SK-N-SH (cell line): ENCODE data around the gene CDK5RAP2. TPM values are rescaled to one million over a fixed set of nuclear protein-coding genes. Genes with fewer than 3 reads are reported as not detected.

Experiments used
- CTCF ChIA-PET: fragments of 300-600, 350-600 bp; formaldehyde crosslinking; extraction: SDS; loops from one replicate; lab custom pipeline; 2021; lab: Yijun Ruan, JAX
- POLR2A ChIA-PET: fragments of 350-600 bp; sonication (Branson Sonifier 250); formaldehyde crosslinking; extraction: SDS; loops from one replicate; lab custom pipeline; 2020; ENCODE audit warnings: antibody characterized with exemption, inconsistent platforms; lab: Yijun Ruan, JAX
- DNase-seq: peaks from one replicate; pipeline ENCODE4 v3.0.0; 2012
- H2AFZ ChIP-seq: fragments of 200-600 bp; sonication (generic); 2 replicates; pipeline ENCODE4 v1.8.1; 2016; ENCODE audit warnings: antibody characterized with exemption, mild to moderate bottlenecking, low read depth
- H3F3A ChIP-seq: fragments of 200-600 bp; sonication (generic); replicated peaks from 2 replicates; pipeline ENCODE3; 2016; ENCODE audit warnings: antibody characterized with exemption, mild to moderate bottlenecking; ENCODE audit not compliant: insufficient read depth
- H3K27ac ChIP-seq, 2 experiments: fragments of 200-500 bp in 1 of 2; fragments of 200-600 bp in 1 of 2; sonication (Bioruptor generic) in 1 of 2; sonication (generic), shearing (Covaris generic) in 1 of 2; 2 replicates each; pipeline versions ENCODE4 v1.5.1 to v1.6.1; 2014 to 2016; ENCODE audit warnings: low read depth in 2 of 2, inconsistent platforms in 1 of 2, low read length in 1 of 2, mild to moderate bottlenecking in 1 of 2, mixed read lengths in 1 of 2
- H3K27me3 ChIP-seq: fragments of 200-600 bp; sonication (generic), shearing (Covaris generic); 2 replicates; pipeline ENCODE4 v1.6.1; 2016; ENCODE audit warnings: mixed run types; ENCODE audit not compliant: insufficient read depth
- H3K36me3 ChIP-seq, 2 experiments: fragments of 200-500 bp in 1 of 2; fragments of 200-600 bp in 1 of 2; sonication (Bioruptor generic) in 1 of 2; sonication (generic) in 1 of 2; replicated peaks in 1 of 2; 2 replicates each; pipeline versions ENCODE3 to v1.5.1; 2014 to 2016; ENCODE audit warnings: low read length in 1 of 2, mild to moderate bottlenecking in 1 of 2; ENCODE audit not compliant: insufficient read depth in 2 of 2, control insufficient read depth in 1 of 2
- H3K4me1 ChIP-seq, 2 experiments: fragments of 200-500 bp in 1 of 2; fragments of 200-600 bp in 1 of 2; sonication (Bioruptor generic) in 1 of 2; sonication (generic), shearing (Covaris generic) in 1 of 2; 2 replicates each; pipeline versions ENCODE4 v1.5.1 to v1.6.1; 2014 to 2016; ENCODE audit warnings: low read depth in 1 of 2, low read length in 1 of 2, mixed run types in 1 of 2; ENCODE audit not compliant: insufficient read depth in 2 of 2, control insufficient read depth in 1 of 2
- H3K4me2 ChIP-seq: fragments of 200-600 bp; sonication (generic), shearing (Covaris generic); 2 replicates; pipeline ENCODE4 v1.6.1; 2017; ENCODE audit warnings: mixed run types
- H3K4me3 ChIP-seq, 2 experiments: fragments of 200-500 bp in 1 of 2; fragments of 200-600 bp in 1 of 2; sonication (Bioruptor generic) in 1 of 2; sonication (generic), shearing (Covaris generic) in 1 of 2; 2 replicates each; pipeline versions ENCODE4 v1.5.1 to v1.8.1; 2014 to 2016; ENCODE audit warnings: low read depth in 2 of 2, inconsistent platforms in 1 of 2, low read length in 1 of 2, mild to moderate bottlenecking in 1 of 2, mixed read lengths in 1 of 2, moderate library complexity in 1 of 2
- H3K79me2 ChIP-seq: fragments of 200-600 bp; sonication (generic); 2 replicates; pipeline ENCODE4 v1.8.1; 2017; ENCODE audit warnings: mild to moderate bottlenecking; ENCODE audit not compliant: insufficient read depth
- H3K9ac ChIP-seq: fragments of 200-600 bp; sonication (generic); 2 replicates; pipeline ENCODE4 v1.6.1; 2017; ENCODE audit warnings: mixed run types
- H3K9me2 ChIP-seq: fragments of 200-600 bp; sonication (generic); 2 replicates; pipeline ENCODE4 v1.6.1; 2017; ENCODE audit warnings: mixed run types
- H3K9me3 ChIP-seq: fragments of 200-600 bp; sonication (generic); 2 replicates; pipeline ENCODE4 v1.6.1; 2017; ENCODE audit warnings: mixed run types, mild to moderate bottlenecking, moderate library complexity
- H4K20me1 ChIP-seq: fragments of 200-600 bp; sonication (generic); 2 replicates; pipeline ENCODE4 v1.6.1; 2017; ENCODE audit warnings: mild to moderate bottlenecking, mixed run types; ENCODE audit not compliant: insufficient read depth
- CHD2 ChIP-seq: fragments of 150-350 bp; IDR thresholded peaks from 2 replicates; pipeline ENCODE4 v1.6.1; 2018; ENCODE audit warnings: low read length; ENCODE audit not compliant: partially characterized antibody
- ELF1 ChIP-seq: IDR thresholded peaks from 2 replicates; pipeline ENCODE4 v1.4.0; 2012
- EP300 ChIP-seq, 2 experiments: IDR thresholded peaks; 2 replicates each; pipeline versions ENCODE4 v1.4.0 to v1.6.1; 2012; ENCODE audit warnings: borderline replicate concordance in 1 of 2, low read depth in 1 of 2, low read length in 1 of 2
- EZH2phosphoT487 ChIP-seq: fragments of 200-600 bp; sonication (generic); IDR thresholded peaks from 2 replicates; pipeline ENCODE4 v1.6.1; 2017; ENCODE audit warnings: low read depth, mixed run types, mild to moderate bottlenecking, antibody characterized with exemption, moderate library complexity, borderline replicate concordance
- FOSL2 ChIP-seq: IDR thresholded peaks from 2 replicates; pipeline ENCODE4 v1.4.0; 2012; ENCODE audit warnings: low read depth, mild to moderate bottlenecking, moderate library complexity, borderline replicate concordance
- FOXM1 ChIP-seq: IDR thresholded peaks from 2 replicates; pipeline ENCODE4 v1.4.0; 2012; ENCODE audit warnings: low read depth, mild to moderate bottlenecking
- GABPA ChIP-seq: IDR thresholded peaks from 2 replicates; pipeline ENCODE4 v1.4.0; 2012; ENCODE audit warnings: low read depth, mild to moderate bottlenecking
- GATA2 ChIP-seq: sonication (generic); formaldehyde crosslinking; IDR thresholded peaks from 2 replicates; pipeline ENCODE4 v1.5.0; 2020; ENCODE audit warnings: mild to moderate bottlenecking, missing genetic modification reagents
- NRF1 ChIP-seq: IDR thresholded peaks from 2 replicates; pipeline ENCODE4 v1.6.1; 2012; ENCODE audit warnings: low read depth, mild to moderate bottlenecking, low read length
- RXRA ChIP-seq: IDR thresholded peaks from 2 replicates; pipeline ENCODE4 v1.4.0; 2012; ENCODE audit warnings: low read depth, mild to moderate bottlenecking, borderline replicate concordance
- SIN3A ChIP-seq: IDR thresholded peaks from 2 replicates; pipeline ENCODE4 v1.6.1; 2012; ENCODE audit warnings: low read depth, mild to moderate bottlenecking, low read length, moderate library complexity, borderline replicate concordance
- TCF12 ChIP-seq: IDR thresholded peaks from 2 replicates; pipeline ENCODE4 v1.4.0; 2012
- TEAD4 ChIP-seq: IDR thresholded peaks from 2 replicates; pipeline ENCODE4 v1.4.0; 2012; ENCODE audit warnings: mild to moderate bottlenecking, borderline replicate concordance; ENCODE audit not compliant: insufficient read depth
- WGBS: methylation state at CpG from one replicate; pipeline ENCODE4 v1.1.6; 2017; ENCODE audit warnings: low lambda C conversion rate; 5-methylcytosine and 5-hydroxymethylcytosine counted together
- polyA plus RNA-seq, 3 experiments: library from polyadenylated mRNA; depleted of rRNA; stranded (reverse); fragments of >200 nt; gene quantifications; 2 replicates each; pipeline ENCODE4 v1.2.3, GENCODE V29; 2012
- TF ChIP-seq, protein P1 (sequence below): IDR thresholded peaks from 2 replicates; pipeline ENCODE4 v1.4.0; 2012; ENCODE audit warnings: low read depth, borderline replicate concordance
- TF ChIP-seq, protein P2 (sequence below): IDR thresholded peaks from 2 replicates; pipeline ENCODE4 v1.4.0; 2012; ENCODE audit warnings: low read depth
- TF ChIP-seq, protein P3 (sequence below): fragments of 150-350 bp; IDR thresholded peaks from 2 replicates; pipeline ENCODE4 v1.6.1; 2016; ENCODE audit warnings: mild to moderate bottlenecking, low read depth, low read length
- TF ChIP-seq, protein P4 (sequence below): IDR thresholded peaks from 2 replicates; pipeline ENCODE4 v1.4.0; 2012; ENCODE audit warnings: low read depth, borderline replicate concordance
- TF ChIP-seq, protein P5 (sequence below): fragments of 200-600 bp; sonication (generic); IDR thresholded peaks from 2 replicates; pipeline ENCODE4 v1.6.1; 2017; ENCODE audit warnings: antibody characterized with exemption, mild to moderate bottlenecking, moderate library complexity
- TF ChIP-seq, protein P6 (sequence below): IDR thresholded peaks from 2 replicates; pipeline ENCODE4; 2012

CDK5RAP2 gene
- polyA plus RNA-seq, 1 of the 3 experiments (the other 2 are of a cell fraction), result 20.7 TPM

DNA sequence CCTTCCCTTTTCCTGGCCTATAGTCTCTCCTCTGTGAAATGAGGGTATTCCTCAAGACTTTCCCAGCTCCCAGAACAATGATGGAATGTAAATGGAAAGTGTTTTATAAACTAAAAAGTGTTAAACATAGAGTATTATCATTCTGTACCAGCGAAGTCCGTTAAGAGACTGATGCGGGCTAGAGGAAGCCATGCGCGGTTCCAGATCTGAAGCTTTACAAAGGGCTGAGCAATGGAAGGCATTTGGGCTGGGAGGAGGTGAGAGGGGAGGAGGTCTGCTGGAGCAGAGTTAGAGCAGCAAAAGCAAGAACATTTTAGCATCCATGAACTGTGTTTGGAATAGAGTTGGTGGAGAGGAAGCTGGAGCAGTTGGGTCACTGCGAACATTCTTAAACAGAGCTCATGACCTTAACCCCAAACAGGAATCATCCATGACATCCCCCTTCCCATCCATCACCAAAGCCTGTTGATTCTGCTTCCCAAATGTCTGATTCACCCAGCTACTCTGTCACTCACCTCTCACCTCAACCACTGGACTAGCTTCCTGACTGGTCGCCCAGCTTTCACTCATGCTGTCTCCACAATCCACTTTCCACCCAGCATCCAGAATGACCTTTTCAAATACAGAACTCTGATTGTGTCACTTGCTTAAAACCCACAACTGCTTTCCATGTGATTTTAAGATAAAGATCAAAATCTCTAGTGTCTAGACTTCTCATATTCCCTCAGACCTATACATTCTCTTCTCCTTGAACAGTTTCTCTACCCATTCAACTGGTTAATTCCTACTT lies 37.1 kb downstream of the CDK5RAP2 start:
- no peak overlapping the region for H3K4me3 ChIP-seq
- H3K27me3 ChIP-seq, result no peaks in the 10 kb centered on the region
- CTCF ChIA-PET, result interaction anchor here (0.9 to 1.3 kb wide), 3 partner anchors 9 to 12 kb away, joined by 3 to 4 read pairs (median 3); no protein-coding TSS in a partner anchor

More for the DNA sequence above, 37.1 kb downstream of the CDK5RAP2 start:
- no peaks in the 10 kb centered on the region for H4K20me1 ChIP-seq
- no peak overlapping the region for H3K9ac ChIP-seq
- H3K36me3 ChIP-seq, result peaks cover 9 to 56% of the 10 kb centered on the region in 2 experiments
- TF ChIP-seq GATA2 (CRISPR knock-in tag), result no peak
- TF ChIP-seq, protein P1, sequence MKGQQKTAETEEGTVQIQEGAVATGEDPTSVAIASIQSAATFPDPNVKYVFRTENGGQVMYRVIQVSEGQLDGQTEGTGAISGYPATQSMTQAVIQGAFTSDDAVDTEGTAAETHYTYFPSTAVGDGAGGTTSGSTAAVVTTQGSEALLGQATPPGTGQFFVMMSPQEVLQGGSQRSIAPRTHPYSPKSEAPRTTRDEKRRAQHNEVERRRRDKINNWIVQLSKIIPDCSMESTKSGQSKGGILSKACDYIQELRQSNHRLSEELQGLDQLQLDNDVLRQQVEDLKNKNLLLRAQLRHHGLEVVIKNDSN, result no peak
- TF ChIP-seq RXRA, result no peak
- TF ChIP-seq NRF1, result no peak
- TF ChIP-seq ELF1, result no peak
- TF ChIP-seq CHD2, result no peak
- TF ChIP-seq GABPA, result no peak
- TF ChIP-seq, protein P2, sequence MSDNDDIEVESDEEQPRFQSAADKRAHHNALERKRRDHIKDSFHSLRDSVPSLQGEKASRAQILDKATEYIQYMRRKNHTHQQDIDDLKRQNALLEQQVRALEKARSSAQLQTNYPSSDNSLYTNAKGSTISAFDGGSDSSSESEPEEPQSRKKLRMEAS, result no peak
- no peak for TF ChIP-seq EP300 (IDR thresholded peaks at IDR 0.05; ENCODE audit: borderline replicate concordance in 1 of 2, low read depth in 1 of 2, low read length in 1 of 2)
- no peak for TF ChIP-seq TEAD4
- TF ChIP-seq, protein P3, sequence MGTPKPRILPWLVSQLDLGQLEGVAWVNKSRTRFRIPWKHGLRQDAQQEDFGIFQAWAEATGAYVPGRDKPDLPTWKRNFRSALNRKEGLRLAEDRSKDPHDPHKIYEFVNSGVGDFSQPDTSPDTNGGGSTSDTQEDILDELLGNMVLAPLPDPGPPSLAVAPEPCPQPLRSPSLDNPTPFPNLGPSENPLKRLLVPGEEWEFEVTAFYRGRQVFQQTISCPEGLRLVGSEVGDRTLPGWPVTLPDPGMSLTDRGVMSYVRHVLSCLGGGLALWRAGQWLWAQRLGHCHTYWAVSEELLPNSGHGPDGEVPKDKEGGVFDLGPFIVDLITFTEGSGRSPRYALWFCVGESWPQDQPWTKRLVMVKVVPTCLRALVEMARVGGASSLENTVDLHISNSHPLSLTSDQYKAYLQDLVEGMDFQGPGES, result no peak
- no peak for TF ChIP-seq FOXM1
- TF ChIP-seq SIN3A, result no peak
- TF ChIP-seq, protein P4, sequence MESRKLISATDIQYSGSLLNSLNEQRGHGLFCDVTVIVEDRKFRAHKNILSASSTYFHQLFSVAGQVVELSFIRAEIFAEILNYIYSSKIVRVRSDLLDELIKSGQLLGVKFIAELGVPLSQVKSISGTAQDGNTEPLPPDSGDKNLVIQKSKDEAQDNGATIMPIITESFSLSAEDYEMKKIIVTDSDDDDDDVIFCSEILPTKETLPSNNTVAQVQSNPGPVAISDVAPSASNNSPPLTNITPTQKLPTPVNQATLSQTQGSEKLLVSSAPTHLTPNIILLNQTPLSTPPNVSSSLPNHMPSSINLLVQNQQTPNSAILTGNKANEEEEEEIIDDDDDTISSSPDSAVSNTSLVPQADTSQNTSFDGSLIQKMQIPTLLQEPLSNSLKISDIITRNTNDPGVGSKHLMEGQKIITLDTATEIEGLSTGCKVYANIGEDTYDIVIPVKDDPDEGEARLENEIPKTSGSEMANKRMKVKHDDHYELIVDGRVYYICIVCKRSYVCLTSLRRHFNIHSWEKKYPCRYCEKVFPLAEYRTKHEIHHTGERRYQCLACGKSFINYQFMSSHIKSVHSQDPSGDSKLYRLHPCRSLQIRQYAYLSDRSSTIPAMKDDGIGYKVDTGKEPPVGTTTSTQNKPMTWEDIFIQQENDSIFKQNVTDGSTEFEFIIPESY, result no peak
- no peak for TF ChIP-seq FOSL2
- TF ChIP-seq, protein P5, sequence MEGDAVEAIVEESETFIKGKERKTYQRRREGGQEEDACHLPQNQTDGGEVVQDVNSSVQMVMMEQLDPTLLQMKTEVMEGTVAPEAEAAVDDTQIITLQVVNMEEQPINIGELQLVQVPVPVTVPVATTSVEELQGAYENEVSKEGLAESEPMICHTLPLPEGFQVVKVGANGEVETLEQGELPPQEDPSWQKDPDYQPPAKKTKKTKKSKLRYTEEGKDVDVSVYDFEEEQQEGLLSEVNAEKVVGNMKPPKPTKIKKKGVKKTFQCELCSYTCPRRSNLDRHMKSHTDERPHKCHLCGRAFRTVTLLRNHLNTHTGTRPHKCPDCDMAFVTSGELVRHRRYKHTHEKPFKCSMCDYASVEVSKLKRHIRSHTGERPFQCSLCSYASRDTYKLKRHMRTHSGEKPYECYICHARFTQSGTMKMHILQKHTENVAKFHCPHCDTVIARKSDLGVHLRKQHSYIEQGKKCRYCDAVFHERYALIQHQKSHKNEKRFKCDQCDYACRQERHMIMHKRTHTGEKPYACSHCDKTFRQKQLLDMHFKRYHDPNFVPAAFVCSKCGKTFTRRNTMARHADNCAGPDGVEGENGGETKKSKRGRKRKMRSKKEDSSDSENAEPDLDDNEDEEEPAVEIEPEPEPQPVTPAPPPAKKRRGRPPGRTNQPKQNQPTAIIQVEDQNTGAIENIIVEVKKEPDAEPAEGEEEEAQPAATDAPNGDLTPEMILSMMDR, result no peak
- TF ChIP-seq, protein P6, sequence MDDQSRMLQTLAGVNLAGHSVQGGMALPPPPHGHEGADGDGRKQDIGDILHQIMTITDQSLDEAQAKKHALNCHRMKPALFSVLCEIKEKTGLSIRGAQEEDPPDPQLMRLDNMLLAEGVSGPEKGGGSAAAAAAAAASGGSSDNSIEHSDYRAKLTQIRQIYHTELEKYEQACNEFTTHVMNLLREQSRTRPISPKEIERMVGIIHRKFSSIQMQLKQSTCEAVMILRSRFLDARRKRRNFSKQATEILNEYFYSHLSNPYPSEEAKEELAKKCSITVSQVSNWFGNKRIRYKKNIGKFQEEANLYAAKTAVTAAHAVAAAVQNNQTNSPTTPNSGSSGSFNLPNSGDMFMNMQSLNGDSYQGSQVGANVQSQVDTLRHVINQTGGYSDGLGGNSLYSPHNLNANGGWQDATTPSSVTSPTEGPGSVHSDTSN, result no peak
- no peak for TF ChIP-seq EZH2phosphoT487
- no peak for TF ChIP-seq TCF12
- no peaks in the 10 kb centered on the region for H3K79me2 ChIP-seq
- no peaks in the 10 kb centered on the region for H3K9me2 ChIP-seq
- H3K4me2 ChIP-seq, result no peak overlapping the region
- H3K4me1 ChIP-seq, result peaks cover 6 to 11% of the 10 kb centered on the region in 2 experiments; a peak in 3 of 4 replicates
- H2AFZ ChIP-seq, result no peak overlapping the region
- H3K9me3 ChIP-seq, result no peaks in the 10 kb centered on the region
- H3K27ac ChIP-seq, result no peak overlapping the region
- WGBS, result 96% methylated on average over 7 of the region's 7 CpGs
- POLR2A ChIA-PET, result no interaction called here
- no peak for DNase-seq
- peaks cover 11% of the 10 kb centered on the region for H3F3A ChIP-seq
